CD4-positive, alpha-beta memory T cell (primary cell): Measurements from ENCODE around the gene TGFB1. TPM values are rescaled to one million over a fixed set of nuclear protein-coding genes. Genes with fewer than 3 reads are reported as not detected.
"Not testable (repeated sequence)": the region's sequence is repeated elsewhere in the genome, so short reads cannot be mapped to it uniquely, and the experiment has no call there.

Experiments used
- CTCF ChIA-PET: fragments of 350-600 bp; sonication (Branson Sonifier 250); formaldehyde crosslinking; loops from one replicate; lab custom pipeline; 2021; ENCODE audit warnings: inconsistent platforms; ENCODE audit not compliant: partially characterized antibody; lab: Charles Lee
- POLR2A ChIA-PET: fragments of 350-600 bp; sonication (Branson Sonifier 250); formaldehyde crosslinking; loops from one replicate; lab custom pipeline; 2021; ENCODE audit not compliant: partially characterized antibody; lab: Charles Lee
- DNase-seq, 5 donors: peaks; one replicate each; pipeline versions ENCODE4 v3.0.0 to v3.0.0-alpha.2; 2020 to 2022; ENCODE audit warnings: mixed read lengths in 1 of 5
- H3K27ac ChIP-seq: one replicate; pipeline ENCODE4 v1.7.0; 2013; ENCODE audit warnings: low read depth, low read length
- H3K27me3 ChIP-seq: 2 replicates; pipeline ENCODE4 v1.7.0; 2013; ENCODE audit warnings: mild to moderate bottlenecking, low read length, moderate library complexity; ENCODE audit not compliant: insufficient read depth
- H3K36me3 ChIP-seq: 2 replicates; pipeline ENCODE4 v1.7.0; 2013; ENCODE audit warnings: mild to moderate bottlenecking, low read length, moderate library complexity; ENCODE audit not compliant: insufficient read depth
- H3K4me1 ChIP-seq: 2 replicates; pipeline ENCODE4 v1.7.0; 2013; ENCODE audit warnings: mild to moderate bottlenecking, low read length, moderate library complexity; ENCODE audit not compliant: insufficient read depth
- H3K4me3 ChIP-seq, 2 donors: one replicate each; pipeline ENCODE4 v1.7.0; 2013; ENCODE audit warnings: low read length in 2 of 2, mild to moderate bottlenecking in 1 of 2
- H3K9me3 ChIP-seq, 2 donors: one replicate each; pipeline ENCODE4 v1.7.0; 2013; ENCODE audit warnings: low read length in 2 of 2, control low read depth in 1 of 2; ENCODE audit not compliant: control insufficient read depth in 1 of 2
- H3K27ac Mint-ChIP-seq, 7 donors: one replicate each; pipeline ENCODE4 v1.8.0; 2020 to 2021; ENCODE audit warnings: mixed read lengths in 7 of 7, mild to moderate bottlenecking in 6 of 7, inconsistent platforms in 3 of 7, moderate library complexity in 3 of 7
- H3K27me3 Mint-ChIP-seq, 2 donors: one replicate each; pipeline ENCODE4 v1.8.0; 2020 to 2021; ENCODE audit warnings: mixed read lengths in 2 of 2
- H3K36me3 Mint-ChIP-seq, 2 donors: one replicate each; pipeline ENCODE4 v1.8.0; 2020 to 2021; ENCODE audit warnings: mixed read lengths in 2 of 2, inconsistent platforms in 1 of 2, mild to moderate bottlenecking in 1 of 2
- H3K4me1 Mint-ChIP-seq, 4 donors: one replicate each; pipeline ENCODE4 v1.8.0; 2020 to 2021; ENCODE audit warnings: mixed read lengths in 4 of 4, mild to moderate bottlenecking in 1 of 4
- H3K4me3 Mint-ChIP-seq, 8 donors: one replicate each; pipeline ENCODE4 v1.8.0; 2020 to 2021; ENCODE audit warnings: mixed read lengths in 8 of 8, mild to moderate bottlenecking in 7 of 8, moderate library complexity in 6 of 8, inconsistent platforms in 3 of 8
- H3K9me3 Mint-ChIP-seq, 8 donors: one replicate each; pipeline ENCODE4 v1.8.0; 2020 to 2021; ENCODE audit warnings: mixed read lengths in 8 of 8, mild to moderate bottlenecking in 5 of 8, inconsistent platforms in 3 of 8, moderate library complexity in 1 of 8
- intact Hi-C: fragments of 100-400 bp; cut with micrococcal nuclease; formaldehyde crosslinking; loops from one replicate; pipeline ENCODE4 v1.15.1; 2023
- polyA plus RNA-seq, 2 donors: library from polyadenylated mRNA; unstranded; fragments of 300-500 nt; fragmentation: Illumina TruSeq; gene quantifications; one replicate each; pipeline ENCODE4 v1.2.3, GENCODE V29; 2021
- total RNA-seq, 2 experiments: library from RNA; stranded (reverse); gene quantifications; one replicate each; pipeline ENCODE4 v1.2.3, GENCODE V29; 2021

The TGFB1 gene
- total and polyA plus RNA-seq, 4 experiments from 2014 or later: 28.1 to 143 (median 110) TPM

DNA sequence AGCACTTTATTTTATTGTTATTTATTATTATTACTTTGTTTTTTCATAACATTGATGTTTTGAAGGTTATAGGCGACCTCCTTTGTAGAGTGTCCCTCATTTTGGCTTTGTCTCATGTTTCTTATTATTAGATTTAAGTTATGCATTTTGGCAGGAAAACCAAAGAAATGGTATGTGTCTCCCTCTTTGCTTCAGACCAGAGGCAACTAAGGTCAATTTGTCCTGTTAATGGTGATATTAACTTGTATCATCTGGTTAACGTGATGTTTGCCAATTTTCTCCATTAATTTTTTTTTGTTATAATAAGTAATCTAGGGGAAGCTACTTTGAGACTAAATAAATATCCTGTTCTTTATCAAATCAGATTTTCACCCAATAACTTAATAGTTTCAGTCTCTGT is 18.8 kb upstream of the TGFB1 start:
- Histone ChIP-seq H3K36me3 (no peaks in the 10 kb centered on the region), H3K27me3 (no peaks in the 10 kb centered on the region), H3K4me1 (peaks cover 7% of the 10 kb centered on the region), H3K4me3 (no peak overlapping the region), H3K27ac (no peak overlapping the region), H3K9me3 (no peaks in the 10 kb centered on the region)
- H3K27ac Mint-ChIP-seq: no peak overlapping the region
- POLR2A ChIA-PET: interaction anchor here (1.2 to 1.3 kb wide), 2 partner anchors 8 to 67 kb away, joined by 3 to 6 read pairs; partner anchors contain the start of genes B9D2 and DMAC2
- intact Hi-C loops: no loop called here
- no peaks in the 10 kb centered on the region for H3K36me3 Mint-ChIP-seq
- no peaks in the 10 kb centered on the region for H3K27me3 Mint-ChIP-seq
- DNase-seq: no peak
- CTCF ChIA-PET: interaction anchor here (0.6 to 1.5 kb wide), 3 partner anchors 16 to 381 kb away, joined by 3 to 4 read pairs (median 3); no protein-coding TSS in a partner anchor
- H3K4me1 Mint-ChIP-seq: peaks cover 11 to 15% (median 12%) of the 10 kb centered on the region in 4 donors
- H3K4me3 Mint-ChIP-seq: no peak overlapping the region
- no peaks in the 10 kb centered on the region for H3K9me3 Mint-ChIP-seq

DNA sequence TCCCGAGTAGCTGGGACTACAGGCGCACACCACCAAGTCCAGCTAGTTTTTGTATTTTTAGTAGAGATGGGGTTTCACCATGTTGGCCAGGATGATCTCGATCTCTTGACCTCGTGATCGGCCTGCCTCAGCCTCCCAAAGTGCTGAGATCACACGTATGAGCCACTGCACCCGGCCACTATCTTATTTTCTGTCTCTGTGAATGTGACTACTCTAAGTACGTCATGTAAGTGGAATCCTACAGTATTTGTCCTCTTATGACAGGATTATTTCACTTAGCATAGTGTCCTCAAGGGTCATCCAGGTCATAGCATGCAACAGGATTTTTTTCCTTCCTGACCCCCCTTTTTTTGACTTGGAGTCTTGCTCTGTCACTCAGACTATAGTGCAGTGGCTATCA is 17.8 kb upstream of the TGFB1 start:
- DNase-seq: no peak
- Histone ChIP-seq H3K36me3 (no peaks in the 10 kb centered on the region), H3K27ac (no peak overlapping the region), H3K4me1 (no peaks in the 10 kb centered on the region), H3K9me3 (no peaks in the 10 kb centered on the region), H3K27me3 (no peaks in the 10 kb centered on the region), H3K4me3 (no peak overlapping the region)
- Mint-ChIP-seq H3K4me1 (peaks cover 4 to 6% (median 6%) of the 10 kb centered on the region in 4 donors), H3K9me3 (no peaks in the 10 kb centered on the region), H3K27me3 (no peaks in the 10 kb centered on the region), H3K36me3 (no peaks in the 10 kb centered on the region), H3K27ac (no peak overlapping the region), H3K4me3 (no peak overlapping the region)
- intact Hi-C loops: no loop called here
- ChIA-PET POLR2A (no interaction called here), CTCF (interaction anchor here (1.5 kb wide), 1 partner anchor 382 kb away, joined by 3 read pairs; no protein-coding TSS in a partner anchor)

DNA sequence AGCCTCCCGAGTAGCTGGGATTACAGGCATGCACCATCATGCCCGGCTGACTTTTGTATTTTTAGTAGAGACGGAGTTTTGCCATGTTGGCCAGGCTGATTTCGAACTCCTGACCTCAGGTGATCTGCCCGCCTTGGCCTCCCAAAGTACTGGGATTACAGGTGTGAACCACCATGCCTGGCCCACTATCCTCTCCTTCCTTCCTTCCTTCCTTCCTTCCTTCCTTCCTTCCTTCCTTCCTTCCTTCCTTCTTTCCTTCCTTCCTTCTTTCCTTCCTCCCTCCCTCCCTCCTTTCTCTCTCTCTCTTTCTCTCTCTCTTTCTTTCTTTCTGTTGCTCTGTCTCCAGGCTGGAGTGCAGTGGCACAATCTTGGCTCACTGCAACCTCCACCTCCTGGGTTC is 17.4 kb upstream of the TGFB1 start:
- intact Hi-C loops, H3K9me3 Mint-ChIP-seq: not testable (repeated sequence)

DNA sequence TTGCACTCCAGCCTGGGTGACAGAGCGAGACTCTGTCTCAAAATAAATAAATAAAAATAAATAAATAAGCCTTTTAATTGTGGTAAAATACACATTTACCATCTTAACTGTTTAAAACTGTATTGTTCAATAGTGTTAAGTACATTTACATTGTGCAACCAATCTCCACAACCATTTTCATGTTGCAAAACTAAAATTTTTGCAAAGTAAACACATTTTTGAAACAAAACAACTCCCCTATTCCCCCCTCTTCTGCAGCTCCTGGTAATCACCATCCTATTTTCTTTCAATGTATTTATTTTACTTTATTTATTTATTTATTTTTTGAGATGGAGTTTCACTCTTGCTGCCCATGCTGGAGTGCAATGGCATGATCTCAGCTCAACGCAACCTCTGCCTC is 16.0 kb upstream of the TGFB1 start:
- POLR2A ChIA-PET: no interaction called here
- no peaks in the 10 kb centered on the region for H3K27me3 ChIP-seq
- H3K4me1 ChIP-seq: peaks cover 3% of the 10 kb centered on the region
- H3K4me3 ChIP-seq: no peak overlapping the region
- Mint-ChIP-seq H3K36me3 (no peaks in the 10 kb centered on the region), H3K27me3 (no peaks in the 10 kb centered on the region), H3K9me3 (no peaks in the 10 kb centered on the region), H3K4me3 (no peak overlapping the region), H3K27ac (no peak overlapping the region), H3K4me1 (peaks cover 0 to 4% (median 3%) of the 10 kb centered on the region in 4 donors)
- H3K9me3 ChIP-seq: no peaks in the 10 kb centered on the region
- H3K27ac ChIP-seq: no peak overlapping the region
- intact Hi-C loops: no loop called here
- DNase-seq: no peak
- H3K36me3 ChIP-seq: no peaks in the 10 kb centered on the region
- CTCF ChIA-PET: interaction anchor here (1.0 to 1.4 kb wide), 2 partner anchors 14 to 32 kb away, joined by 3 to 4 read pairs; no protein-coding TSS in a partner anchor

More for the DNA sequence above, 17.4 kb upstream of the TGFB1 start:
- H3K27me3 ChIP-seq, H3K4me1 ChIP-seq, H3K4me3 Mint-ChIP-seq, H3K27me3 Mint-ChIP-seq, H3K27ac Mint-ChIP-seq, H3K36me3 ChIP-seq, H3K4me1 Mint-ChIP-seq, H3K4me3 ChIP-seq, DNase-seq, H3K9me3 ChIP-seq, CTCF ChIA-PET, H3K36me3 Mint-ChIP-seq, H3K27ac ChIP-seq, POLR2A ChIA-PET: not testable (repeated sequence)

DNA sequence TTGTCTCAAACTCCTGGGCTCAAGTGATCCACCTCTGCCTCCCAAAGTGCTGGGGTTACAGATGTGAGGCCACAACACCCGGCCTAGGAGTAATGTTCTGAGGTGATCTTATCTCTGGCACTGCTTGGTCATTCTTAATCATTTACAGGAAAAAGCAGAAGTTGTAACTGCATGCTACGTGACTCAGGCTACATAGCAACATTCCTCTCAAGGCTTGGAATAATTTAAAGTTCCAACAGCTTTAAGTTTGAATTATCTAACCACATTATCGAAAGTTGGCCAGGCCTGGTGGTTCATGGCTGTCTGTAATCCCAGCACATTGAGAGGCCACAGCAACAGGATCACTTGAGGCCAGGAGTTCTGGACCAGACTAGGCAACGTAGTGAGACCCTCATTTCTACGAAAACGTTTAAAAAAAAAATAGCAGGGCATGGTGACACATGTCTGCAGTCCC is 14.2 kb upstream of the TGFB1 start:
- H3K27me3 ChIP-seq: no peaks in the 10 kb centered on the region
- no peaks in the 10 kb centered on the region for H3K9me3 ChIP-seq
- Mint-ChIP-seq H3K36me3 (peaks cover 0 to 8% of the 10 kb centered on the region in 2 donors), H3K27me3 (no peaks in the 10 kb centered on the region), H3K9me3 (no peaks in the 10 kb centered on the region), H3K4me1 (peaks cover 9 to 20% (median 13%) of the 10 kb centered on the region in 4 donors), H3K4me3 (no peak overlapping the region), H3K27ac (no peak overlapping the region)
- ChIA-PET CTCF (no interaction called here), POLR2A (interaction anchor here (0.9 kb wide), 1 partner anchor 13 kb away, joined by 3 read pairs; no protein-coding TSS in a partner anchor)
- intact Hi-C loops: no loop called here
- H3K36me3 ChIP-seq: no peaks in the 10 kb centered on the region
- no peak for DNase-seq
- no peak overlapping the region for H3K27ac ChIP-seq
- peaks cover 16% of the 10 kb centered on the region for H3K4me1 ChIP-seq
- no peak overlapping the region for H3K4me3 ChIP-seq

DNA sequence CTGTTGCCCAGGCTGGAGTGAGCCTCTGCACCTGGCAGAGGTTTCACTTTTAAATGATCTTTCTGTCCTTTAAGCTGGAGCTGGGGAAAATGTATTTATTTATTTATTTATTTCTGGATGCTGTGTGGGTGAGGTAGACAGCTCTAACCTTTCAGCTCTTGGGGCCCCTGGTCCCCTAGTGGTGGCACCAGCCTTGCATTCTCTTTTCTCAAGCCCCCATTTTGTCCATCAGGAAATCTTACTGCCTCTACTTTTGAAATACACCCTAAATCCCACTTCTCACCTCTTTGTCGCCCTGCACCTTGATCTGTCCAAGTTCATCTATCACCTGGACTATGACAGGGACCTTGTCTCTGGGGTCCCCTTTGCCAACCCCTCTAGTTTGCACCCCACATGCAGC is 12.4 kb upstream of the TGFB1 start:
- H3K4me1 ChIP-seq: peaks cover 24% of the 10 kb centered on the region
- intact Hi-C loops: no loop called here
- CTCF ChIA-PET: interaction anchor here (3.0 to 4.9 kb wide), 3 partner anchors 11 to 65 kb away, joined by 8 to 48 read pairs (median 30); no protein-coding TSS in a partner anchor
- DNase-seq: no peak
- Mint-ChIP-seq H3K4me1 (peaks cover 15 to 27% (median 19%) of the 10 kb centered on the region in 4 donors), H3K36me3 (peaks cover 0 to 12% of the 10 kb centered on the region in 2 donors), H3K27ac (peak overlapping the region in 6 of 7 donors; percentile 37 to 79 (median 67)), H3K4me3 (peak overlapping the region in 2 of 8 donors; percentile 4 to 20), H3K9me3 (no peaks in the 10 kb centered on the region), H3K27me3 (no peaks in the 10 kb centered on the region)
- no peaks in the 10 kb centered on the region for H3K27me3 ChIP-seq
- no peaks in the 10 kb centered on the region for H3K36me3 ChIP-seq
- H3K4me3 ChIP-seq: no peak overlapping the region
- no peaks in the 10 kb centered on the region for H3K9me3 ChIP-seq
- no peak overlapping the region for H3K27ac ChIP-seq
- POLR2A ChIA-PET: interaction anchor here (0.5 to 6.3 kb wide), 4 partner anchors 14 to 1545 kb away, joined by 3 to 184 read pairs (median 50); partner anchors contain the start of genes CCDC97, HNRNPUL1 and TGFB1

DNA sequence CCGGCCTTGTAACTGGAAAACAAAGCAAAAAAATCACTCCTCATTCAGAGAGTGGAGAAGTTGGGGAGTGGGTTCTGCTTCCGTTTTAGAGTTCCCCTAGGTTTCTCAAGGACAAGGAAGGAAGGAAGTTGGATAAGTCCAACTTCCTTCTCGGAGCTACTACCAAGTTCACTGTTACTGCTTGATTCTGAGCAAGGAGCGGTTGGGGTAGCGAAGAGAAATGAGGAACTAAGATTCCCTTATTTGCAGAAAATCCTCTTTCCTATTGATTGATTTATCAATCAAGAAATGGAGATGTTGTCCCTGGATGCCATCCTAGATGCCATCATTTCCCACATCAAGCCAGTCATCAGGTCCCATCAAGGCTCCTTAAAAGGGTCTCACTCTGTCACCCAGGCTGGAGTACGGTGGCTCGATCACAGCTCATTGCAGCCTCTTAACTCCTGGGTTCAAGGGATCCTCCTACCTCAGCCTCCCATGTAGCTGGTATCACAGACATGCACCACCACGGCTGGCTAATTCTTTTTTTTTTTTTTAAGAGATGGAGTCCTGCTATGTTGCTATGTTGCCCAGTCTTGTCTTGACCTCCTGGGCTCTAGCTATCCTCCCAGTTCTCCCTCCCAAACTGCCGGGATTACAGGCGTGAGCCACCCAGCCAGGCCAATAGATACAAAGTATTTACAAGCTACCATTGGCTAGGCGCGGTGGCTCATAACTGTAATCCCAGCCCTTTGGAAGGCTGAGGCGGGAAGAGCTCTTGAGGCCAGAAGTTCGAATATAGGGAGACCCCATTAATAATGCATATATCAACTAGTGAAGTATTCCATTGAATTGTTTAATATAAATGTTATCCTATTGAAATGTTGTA is 11.0 kb upstream of the TGFB1 start:
- no peaks in the 10 kb centered on the region for H3K27me3 Mint-ChIP-seq
- H3K4me1 ChIP-seq: peaks cover 24% of the 10 kb centered on the region
- H3K27ac Mint-ChIP-seq: peak overlapping the region; percentile 97 to 100 (median 100)
- no peaks in the 10 kb centered on the region for H3K36me3 ChIP-seq
- peak overlapping the region; percentile 93 to 98 (median 95) for H3K4me3 Mint-ChIP-seq
- H3K27me3 ChIP-seq: no peaks in the 10 kb centered on the region
- POLR2A ChIA-PET: interaction anchor here (0.5 to 6.3 kb wide), 23 partner anchors 8 to 752 kb away, joined by 3 to 184 read pairs (median 8); partner anchors contain the start of genes B3GNT8, CCDC97, DMAC2 and HNRNPUL1
- H3K9me3 Mint-ChIP-seq: no peaks in the 10 kb centered on the region
- H3K36me3 Mint-ChIP-seq: peaks cover 0 to 12% of the 10 kb centered on the region in 2 donors
- H3K4me3 ChIP-seq: peak overlapping the region; percentile 77 to 91
- no peaks in the 10 kb centered on the region for H3K9me3 ChIP-seq
- H3K4me1 Mint-ChIP-seq: peaks cover 15 to 36% (median 21%) of the 10 kb centered on the region in 4 donors
- CTCF ChIA-PET: interaction anchor here (0.7 to 4.9 kb wide), 13 partner anchors 9 to 231 kb away, joined by 3 to 48 read pairs (median 5); no protein-coding TSS in a partner anchor
- intact Hi-C loops: loop anchor here (1.0 kb wide), 2 partner anchors 13 to 33 kb away; partner anchors contain the start of genes BCKDHA and EXOSC5
- no peak for DNase-seq
- H3K27ac ChIP-seq: peak overlapping the region; percentile 99
